Astrocyte (in vitro differentiated cells and primary cell): ENCODE measurements around the gene P2RY13. TPM values are rescaled to one million over a fixed set of nuclear protein-coding genes. Genes with fewer than 3 reads are reported as not detected.

Experiments used
- total RNA-seq: library from RNA; stranded (reverse); gene quantifications from 2 replicates; pipeline ENCODE4 v1.2.1, GENCODE V29; 2021

The P2RY13 gene
- total RNA-seq, 1 donor from 2014 or later = not detected

Other genes starting within 250 kb of the P2RY13 start
- gene MED12L, start 243.9 kb downstream of the P2RY13 start, total RNA-seq = 5.0 and 8.2 TPM in 2 replicates
- not detected in 2 replicates for gene GPR171, start 126.3 kb downstream of the P2RY13 start, total RNA-seq
- gene P2RY14, start 51.0 kb downstream of the P2RY13 start, total RNA-seq = 0.11 TPM in 1 of 2 replicates, not detected in the other
- gene GPR87, start 12.7 kb downstream of the P2RY13 start, total RNA-seq = 12.1 and 15.5 TPM in 2 replicates
- gene P2RY12, start 55.2 kb upstream of the P2RY13 start, total RNA-seq = not detected in 2 replicates
- 0.43 and 0.84 TPM in 2 replicates for gene IGSF10, start 131.5 kb upstream of the P2RY13 start, total RNA-seq